H9 (cell line): ENCODE measurements around the gene EIF4A3. TPM values are rescaled to one million over a fixed set of nuclear protein-coding genes. Genes with fewer than 3 reads are reported as not detected.

Experiments used
- DNase-seq: peaks from one replicate; pipeline ENCODE4 v3.0.0-alpha.2; 2017
- H2AFZ ChIP-seq: one replicate; pipeline ENCODE4 v1.6.1; 2013; ENCODE audit warnings: mild to moderate bottlenecking, low read length, control low read depth, moderate library complexity
- H2AK5ac ChIP-seq: 2 replicates; pipeline ENCODE4 v1.6.1; 2013; ENCODE audit warnings: low read length, control low read depth, mixed read lengths; ENCODE audit not compliant: insufficient read length
- H2BK120ac ChIP-seq: one replicate; pipeline ENCODE4 v1.6.1; 2013; ENCODE audit warnings: low read depth, mild to moderate bottlenecking, low read length, control low read depth, inconsistent platforms; ENCODE audit not compliant: poor library complexity, severe bottlenecking
- H2BK12ac ChIP-seq: 2 replicates; pipeline ENCODE4 v1.6.1; 2013; ENCODE audit warnings: low read length, control low read depth, mixed read lengths, low read depth; ENCODE audit not compliant: insufficient read length
- H2BK15ac ChIP-seq: 2 replicates; pipeline ENCODE4 v1.6.1; 2013; ENCODE audit warnings: low read depth, low read length, control low read depth
- H2BK20ac ChIP-seq: one replicate; pipeline ENCODE4 v1.6.1; 2013; ENCODE audit warnings: low read depth, mild to moderate bottlenecking, low read length, control low read depth, inconsistent platforms; ENCODE audit not compliant: poor library complexity, severe bottlenecking
- H2BK5ac ChIP-seq: 2 replicates; pipeline ENCODE4 v1.6.1; 2013; ENCODE audit warnings: low read length, control low read depth, mixed read lengths; ENCODE audit not compliant: insufficient read length
- H3K14ac ChIP-seq: 2 replicates; pipeline ENCODE4 v1.6.1; 2013; ENCODE audit warnings: low read length, control low read depth; ENCODE audit not compliant: insufficient read depth
- H3K18ac ChIP-seq: 2 replicates; pipeline ENCODE4 v1.6.1; 2013; ENCODE audit warnings: low read depth, mild to moderate bottlenecking, mixed read lengths, low read length, control low read depth; ENCODE audit not compliant: insufficient read length
- H3K23ac ChIP-seq: 2 replicates; pipeline ENCODE4 v1.6.1; 2013; ENCODE audit warnings: low read length, control low read depth, mixed read lengths, low read depth; ENCODE audit not compliant: insufficient read length
- H3K23me2 ChIP-seq: 2 replicates; pipeline ENCODE4 v1.6.1; 2013; ENCODE audit warnings: low read depth, mild to moderate bottlenecking, mixed read lengths, low read length, control low read depth; ENCODE audit not compliant: insufficient read length, poor library complexity, severe bottlenecking
- H3K27ac ChIP-seq: 2 replicates; pipeline ENCODE4 v1.5.1; 2013; ENCODE audit warnings: low read length, control low read depth, mixed read lengths, low read depth; ENCODE audit not compliant: insufficient read length
- H3K27me3 ChIP-seq: 2 replicates; pipeline ENCODE4 v1.6.1; 2013; ENCODE audit warnings: low read length, control low read depth, inconsistent platforms; ENCODE audit not compliant: insufficient read depth
- H3K4ac ChIP-seq: 2 replicates; pipeline ENCODE4 v1.6.1; 2013; ENCODE audit warnings: low read depth, mild to moderate bottlenecking, control low read depth, inconsistent platforms, low read length, moderate library complexity
- H3K4me1 ChIP-seq: 2 replicates; pipeline ENCODE4 v1.6.1; 2013; ENCODE audit warnings: low read length, control low read depth, inconsistent platforms; ENCODE audit not compliant: insufficient read depth
- H3K4me2 ChIP-seq: 2 replicates; pipeline ENCODE4 v1.6.1; 2013; ENCODE audit warnings: low read length, control low read depth, mixed read lengths; ENCODE audit not compliant: insufficient read length, insufficient read depth
- H3K56ac ChIP-seq: 2 replicates; pipeline ENCODE4 v1.6.1; 2013; ENCODE audit warnings: low read depth, mild to moderate bottlenecking, mixed read lengths, low read length, control low read depth; ENCODE audit not compliant: insufficient read length
- H3K79me1 ChIP-seq: 2 replicates; pipeline ENCODE4 v1.6.1; 2013; ENCODE audit warnings: low read depth, mild to moderate bottlenecking, moderate library complexity, low read length, control low read depth, inconsistent platforms; ENCODE audit not compliant: insufficient read depth, poor library complexity, severe bottlenecking
- H3K79me2 ChIP-seq: 2 replicates; pipeline ENCODE4 v1.6.1; 2013; ENCODE audit warnings: low read length, control low read depth, inconsistent platforms; ENCODE audit not compliant: insufficient read depth
- H3K9ac ChIP-seq: 2 replicates; pipeline ENCODE4 v1.6.1; 2013; ENCODE audit warnings: low read length, control low read depth, mixed read lengths; ENCODE audit not compliant: insufficient read length; ENCODE audit errors: extremely low read depth
- H3K9me3 ChIP-seq: one replicate; pipeline ENCODE4 v1.6.1; 2013; ENCODE audit warnings: low read depth, low read length, inconsistent platforms; ENCODE audit not compliant: control insufficient read depth
- H3T11ph ChIP-seq: one replicate; pipeline ENCODE4 v1.6.1; 2013; ENCODE audit warnings: mild to moderate bottlenecking, low read length, control low read depth, inconsistent platforms
- H4K20me1 ChIP-seq: one replicate; pipeline ENCODE4 v1.6.1; 2013; ENCODE audit not compliant: control insufficient read depth, insufficient read length, insufficient read depth
- H4K5ac ChIP-seq: 2 replicates; pipeline ENCODE4 v1.6.1; 2013; ENCODE audit warnings: low read depth, mild to moderate bottlenecking, mixed read lengths, low read length, control low read depth; ENCODE audit not compliant: insufficient read length
- H4K8ac ChIP-seq: replicated peaks from 2 replicates; pipeline ENCODE4 v1.6.1; 2013; ENCODE audit warnings: low read length, control low read depth, mixed read lengths, low read depth; ENCODE audit not compliant: insufficient read length
- H4K91ac ChIP-seq: 2 replicates; pipeline ENCODE4 v1.6.1; 2013; ENCODE audit warnings: low read depth, mild to moderate bottlenecking, moderate library complexity, mixed read lengths, low read length, control low read depth; ENCODE audit not compliant: insufficient read length
- H3K27ac Mint-ChIP-seq, 3 experiments: 2 replicates in 2 of 3; 3 replicates in 1 of 3; pipeline ENCODE4 v1.8.0; 2020 to 2021; ENCODE audit warnings: mixed read lengths in 3 of 3, mild to moderate bottlenecking in 1 of 3, moderate library complexity in 1 of 3
- H3K27me3 Mint-ChIP-seq: 2 replicates; pipeline ENCODE4 v1.8.0; 2021; ENCODE audit warnings: low read depth, mild to moderate bottlenecking, moderate library complexity, mixed read lengths
- H3K36me3 Mint-ChIP-seq, 3 experiments: 2 replicates in 2 of 3; 3 replicates in 1 of 3; pipeline ENCODE4 v1.8.0; 2020 to 2021; ENCODE audit warnings: low read depth in 3 of 3, mixed read lengths in 3 of 3; ENCODE audit not compliant: insufficient read depth in 1 of 3
- H3K4me1 Mint-ChIP-seq, 2 experiments: 2 replicates each; pipeline ENCODE4 v1.8.0; 2020; ENCODE audit warnings: mixed read lengths in 2 of 2
- H3K4me3 Mint-ChIP-seq, 2 experiments: 2 replicates in 1 of 2; 3 replicates in 1 of 2; pipeline ENCODE4 v1.8.0; 2020 to 2021; ENCODE audit warnings: mild to moderate bottlenecking in 2 of 2, mixed read lengths in 2 of 2, moderate library complexity in 1 of 2
- H3K9me3 Mint-ChIP-seq, 2 experiments: 2 replicates in 1 of 2; 3 replicates in 1 of 2; pipeline ENCODE4 v1.8.0; 2020; ENCODE audit warnings: mild to moderate bottlenecking in 2 of 2, mixed read lengths in 2 of 2, moderate library complexity in 1 of 2
- WGBS: extraction: QIAGEN DNeasy Blood & Tissue Kit; methylation state at CpG from one replicate; pipeline ENCODE4 v1.1.7; 2013; ENCODE audit warnings: missing lambda C conversion rate, low lambda C conversion rate, mixed read lengths; ENCODE audit not compliant: insufficient read length; ENCODE audit errors: extremely low coverage; 5-methylcytosine and 5-hydroxymethylcytosine counted together
- total RNA-seq: library from RNA; stranded (reverse); gene quantifications from 2 replicates; pipeline ENCODE4 v1.2.1, GENCODE V29; 2021
- TF ChIP-seq, protein P1 (sequence below): fragments of 200-600 bp; sonication (generic); conservative IDR thresholded peaks from 3 replicates; pipeline ENCODE4 v1.8.0; 2021; ENCODE audit warnings: antibody characterized with exemption, mild to moderate bottlenecking

The EIF4A3 gene
- total RNA-seq, 1 experiment from 2014 or later, result 162 TPM

DNA sequence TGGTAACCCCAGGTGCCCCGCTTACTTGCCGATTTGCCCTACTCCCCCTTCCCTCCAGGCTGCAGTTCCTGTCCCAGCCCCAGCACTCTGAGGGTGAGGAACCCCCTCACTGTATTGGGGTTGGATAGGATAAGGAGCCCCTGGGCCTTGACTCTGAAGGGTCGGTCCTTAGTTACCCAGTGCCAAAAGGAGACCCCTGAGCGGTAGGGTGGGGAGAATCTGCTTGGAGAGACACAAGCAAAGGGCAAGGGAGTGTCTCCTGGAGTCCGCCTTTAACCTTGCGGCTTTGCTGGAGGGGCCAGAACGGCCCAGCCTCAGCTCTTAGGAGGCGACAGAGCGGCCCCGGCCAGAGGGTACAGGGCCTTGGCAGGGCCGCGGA lies 35.9 kb upstream of the EIF4A3 start:
- Mint-ChIP-seq H3K4me3 (no peak overlapping the region), H3K36me3 (no peaks in the 10 kb centered on the region), H3K27ac (no peak overlapping the region), H3K4me1 (peaks cover 2 to 7% of the 10 kb centered on the region in 2 experiments; a peak in 2 of 4 replicates), H3K27me3 (peaks cover 2% of the 10 kb centered on the region), H3K9me3 (no peaks in the 10 kb centered on the region)
- H3K4me2 ChIP-seq, result no peak overlapping the region
- no peaks in the 10 kb centered on the region for H3K79me2 ChIP-seq
- H3K4ac ChIP-seq, result no peak overlapping the region
- H3K14ac ChIP-seq, result no peak overlapping the region
- no peaks in the 10 kb centered on the region for H3K27me3 ChIP-seq
- H4K5ac ChIP-seq, result no peak overlapping the region
- no peak overlapping the region for H2AK5ac ChIP-seq
- H3K18ac ChIP-seq, result no peak overlapping the region
- H2BK12ac ChIP-seq, result no peak overlapping the region
- no peaks in the 10 kb centered on the region for H3K9me3 ChIP-seq
- H4K91ac ChIP-seq, result no peak overlapping the region
- DNase-seq, result no peak
- TF ChIP-seq, protein P1, sequence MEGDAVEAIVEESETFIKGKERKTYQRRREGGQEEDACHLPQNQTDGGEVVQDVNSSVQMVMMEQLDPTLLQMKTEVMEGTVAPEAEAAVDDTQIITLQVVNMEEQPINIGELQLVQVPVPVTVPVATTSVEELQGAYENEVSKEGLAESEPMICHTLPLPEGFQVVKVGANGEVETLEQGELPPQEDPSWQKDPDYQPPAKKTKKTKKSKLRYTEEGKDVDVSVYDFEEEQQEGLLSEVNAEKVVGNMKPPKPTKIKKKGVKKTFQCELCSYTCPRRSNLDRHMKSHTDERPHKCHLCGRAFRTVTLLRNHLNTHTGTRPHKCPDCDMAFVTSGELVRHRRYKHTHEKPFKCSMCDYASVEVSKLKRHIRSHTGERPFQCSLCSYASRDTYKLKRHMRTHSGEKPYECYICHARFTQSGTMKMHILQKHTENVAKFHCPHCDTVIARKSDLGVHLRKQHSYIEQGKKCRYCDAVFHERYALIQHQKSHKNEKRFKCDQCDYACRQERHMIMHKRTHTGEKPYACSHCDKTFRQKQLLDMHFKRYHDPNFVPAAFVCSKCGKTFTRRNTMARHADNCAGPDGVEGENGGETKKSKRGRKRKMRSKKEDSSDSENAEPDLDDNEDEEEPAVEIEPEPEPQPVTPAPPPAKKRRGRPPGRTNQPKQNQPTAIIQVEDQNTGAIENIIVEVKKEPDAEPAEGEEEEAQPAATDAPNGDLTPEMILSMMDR, result no peak
- no peak overlapping the region for H2AFZ ChIP-seq
- no peak overlapping the region for H4K8ac ChIP-seq
- H3K79me1 ChIP-seq, result no peaks in the 10 kb centered on the region
- no peaks in the 10 kb centered on the region for H4K20me1 ChIP-seq
- no peak overlapping the region for H2BK15ac ChIP-seq
- H2BK5ac ChIP-seq, result no peak overlapping the region
- no peak overlapping the region for H3K27ac ChIP-seq
- H2BK20ac ChIP-seq, result no peak overlapping the region
- no peak overlapping the region for H3K23ac ChIP-seq
- no peak overlapping the region for H3K56ac ChIP-seq
- WGBS, result no CpG with 5 or more reads among the region's 12 CpGs
- H3K9ac ChIP-seq, result no peak overlapping the region
- no peaks in the 10 kb centered on the region for H3K4me1 ChIP-seq
- H3K23me2 ChIP-seq, result no peaks in the 10 kb centered on the region
- H3T11ph ChIP-seq, result no peak overlapping the region
- no peak overlapping the region for H2BK120ac ChIP-seq
